Activated CD4-positive, alpha-beta T cell treated with anti-CD3 and anti-CD28 coated beads for 36 hours (primary cell): Measurements from ENCODE around the gene VAMP3. TPM values are rescaled to one million over a fixed set of nuclear protein-coding genes. Genes with fewer than 3 reads are reported as not detected.

ENCODE experiments used
- ATAC-seq: fragments of 200-7000 bp; cut with Tn5 transposase; one replicate; pipeline ENCODE4 v1.10.0; 2021; ENCODE audit warnings: mild to moderate bottlenecking, moderate library complexity
- CTCF ChIA-PET: fragments of 350-600 bp; sonication (Branson Sonifier 250); formaldehyde crosslinking; loops from one replicate; lab custom pipeline; 2021; ENCODE audit warnings: antibody characterized with exemption; lab: Charles Lee
- POLR2A ChIA-PET: fragments of 350-600 bp; sonication (Branson Sonifier 250); formaldehyde crosslinking; loops from one replicate; lab custom pipeline; 2021; ENCODE audit warnings: antibody characterized with exemption, inconsistent platforms; lab: Charles Lee
- DNase-seq: peaks from one replicate; pipeline ENCODE4 v3.0.0-alpha.2; 2020
- H3K27ac Mint-ChIP-seq: one replicate; pipeline ENCODE4 v1.8.0; 2021; ENCODE audit warnings: mixed read lengths
- H3K27me3 Mint-ChIP-seq: one replicate; pipeline ENCODE4 v1.8.0; 2021; ENCODE audit warnings: mixed read lengths
- H3K36me3 Mint-ChIP-seq: one replicate; pipeline ENCODE4 v1.8.0; 2021; ENCODE audit warnings: low read depth, mixed read lengths
- H3K4me1 Mint-ChIP-seq: one replicate; pipeline ENCODE4 v1.8.0; 2021; ENCODE audit warnings: mixed read lengths
- H3K4me3 Mint-ChIP-seq: one replicate; pipeline ENCODE4 v1.8.0; 2021; ENCODE audit warnings: mild to moderate bottlenecking, moderate library complexity, mixed read lengths
- H3K9me3 Mint-ChIP-seq: one replicate; pipeline ENCODE4 v1.8.0; 2021; ENCODE audit warnings: low read depth, mixed read lengths
- intact Hi-C, 2 experiments: fragments of 100-400 bp; cut with DNase I in 1 of 2; cut with micrococcal nuclease in 1 of 2; formaldehyde crosslinking; loops; one replicate each; pipeline versions ENCODE4 v1.14.2 to v1.15.1; 2022 to 2024; cut with DNase I, micrococcal nuclease
- total RNA-seq, 2 experiments: library from RNA; stranded (reverse); gene quantifications; one replicate each; pipeline ENCODE4 v1.2.3, GENCODE V29; 2021

Gene VAMP3
- total RNA-seq, 2 experiments from 2014 or later: 16.8 to 17.4 TPM

- intact Hi-C loops: no loop called here
- H3K9me3 Mint-ChIP-seq: peaks cover 14% of the 10 kb centered on the region
- no peak overlapping the region for H3K4me3 Mint-ChIP-seq
- ChIA-PET CTCF (interaction anchor here (1.4 to 1.9 kb wide), 4 partner anchors 10 to 59 kb away, joined by 3 to 5 read pairs (median 5); no protein-coding TSS in a partner anchor), POLR2A (no interaction called here)
- H3K4me1 Mint-ChIP-seq: no peaks in the 10 kb centered on the region
- H3K27me3 Mint-ChIP-seq: no peaks in the 10 kb centered on the region
- H3K36me3 Mint-ChIP-seq: peaks cover 23% of the 10 kb centered on the region
- ATAC-seq (no peak), DNase-seq (no peak)
- H3K27ac Mint-ChIP-seq: no peak overlapping the region
These were observed 40.4 kb downstream of the VAMP3 start for GRCh38 chr1:7811476-7811875.

GRCh38 chr1:7813677-7814373, 42.7 kb downstream of the VAMP3 start:
- H3K27ac Mint-ChIP-seq: no peak overlapping the region
- no peak for DNase-seq
- H3K9me3 Mint-ChIP-seq: peaks cover 14% of the 10 kb centered on the region
- no peaks in the 10 kb centered on the region for H3K27me3 Mint-ChIP-seq
- H3K4me1 Mint-ChIP-seq: no peaks in the 10 kb centered on the region
- no peak for ATAC-seq
- H3K36me3 Mint-ChIP-seq: peaks cover 23% of the 10 kb centered on the region
- ChIA-PET POLR2A (no interaction called here), CTCF (interaction anchor here (1.4 kb wide), 1 partner anchor 10 kb away, joined by 4 read pairs; no protein-coding TSS in a partner anchor)
- intact Hi-C loops: no loop called here
- H3K4me3 Mint-ChIP-seq: no peak overlapping the region

GRCh38 chr1:7821282-7821681, 50.2 kb downstream of the VAMP3 start:
- intact Hi-C loops: no loop called here
- Mint-ChIP-seq H3K27me3 (no peaks in the 10 kb centered on the region), H3K4me1 (peaks cover 3% of the 10 kb centered on the region), H3K9me3 (no peaks in the 10 kb centered on the region), H3K27ac (no peak overlapping the region), H3K36me3 (peaks cover 9% of the 10 kb centered on the region), H3K4me3 (no peak overlapping the region)
- DNase-seq (no peak), ATAC-seq (peak; percentile 30)
- ChIA-PET POLR2A (no interaction called here), CTCF (interaction anchor here (0.7 to 1.5 kb wide), 4 partner anchors 10 to 71 kb away, joined by 3 to 5 read pairs (median 4); no protein-coding TSS in a partner anchor)

GRCh38 chr1:7824701-7825100, 53.6 kb downstream of the VAMP3 start:
- H3K27ac Mint-ChIP-seq: no peak overlapping the region
- H3K4me1 Mint-ChIP-seq: peaks cover 4% of the 10 kb centered on the region
- intact Hi-C loops: no loop called here
- no peaks in the 10 kb centered on the region for H3K9me3 Mint-ChIP-seq
- POLR2A ChIA-PET: no interaction called here
- H3K36me3 Mint-ChIP-seq: peaks cover 13% of the 10 kb centered on the region
- CTCF ChIA-PET: interaction anchor here (1.1 to 1.5 kb wide), 2 partner anchors 8 to 16 kb away, joined by 3 to 5 read pairs; no protein-coding TSS in a partner anchor
- ATAC-seq (no peak), DNase-seq (no peak)
- H3K4me3 Mint-ChIP-seq: no peak overlapping the region
- H3K27me3 Mint-ChIP-seq: no peaks in the 10 kb centered on the region

GRCh38 chr1:7826363-7826762, 55.3 kb downstream of the VAMP3 start:
- peaks cover 5% of the 10 kb centered on the region for H3K36me3 Mint-ChIP-seq
- DNase-seq (no peak), ATAC-seq (no peak)
- peaks cover 2% of the 10 kb centered on the region for H3K4me1 Mint-ChIP-seq
- H3K4me3 Mint-ChIP-seq: peak overlapping the region; percentile 75
- H3K27ac Mint-ChIP-seq: no peak overlapping the region
- no peaks in the 10 kb centered on the region for H3K27me3 Mint-ChIP-seq
- intact Hi-C loops: no loop called here
- ChIA-PET POLR2A (no interaction called here), CTCF (interaction anchor here (0.6 to 1.4 kb wide), 3 partner anchors 8 to 350 kb away, joined by 3 to 4 read pairs (median 3); no protein-coding TSS in a partner anchor)
- H3K9me3 Mint-ChIP-seq: no peaks in the 10 kb centered on the region

GRCh38 chr1:7827126-7827955, 56.2 kb downstream of the VAMP3 start:
- CTCF ChIA-PET: interaction anchor here (0.6 to 1.6 kb wide), 6 partner anchors 9 to 1336 kb away, joined by 3 to 5 read pairs (median 4); no protein-coding TSS in a partner anchor
- no peaks in the 10 kb centered on the region for H3K27me3 Mint-ChIP-seq
- intact Hi-C loops: no loop called here

More at GRCh38 chr1:7827126-7827955, 56.2 kb downstream of the VAMP3 start:
- ATAC-seq (peak; percentile 36), DNase-seq (peak; percentile 35)
- no peaks in the 10 kb centered on the region for H3K9me3 Mint-ChIP-seq
- H3K36me3 Mint-ChIP-seq: peaks cover 5% of the 10 kb centered on the region
- POLR2A ChIA-PET: no interaction called here
- H3K4me3 Mint-ChIP-seq: peak overlapping the region; percentile 75
- H3K27ac Mint-ChIP-seq: peak overlapping the region; percentile 86
- peaks cover 2% of the 10 kb centered on the region for H3K4me1 Mint-ChIP-seq

Other genes starting within 250 kb of the VAMP3 start
- gene PER3, start 13.0 kb downstream of the VAMP3 start, total RNA-seq: 1 to 10 TPM; 2.3 to 2.5 TPM
- not detected for gene UTS2, start 81.8 kb downstream of the VAMP3 start, total RNA-seq
- 10 to 100 TPM; 26.8 to 28.2 TPM for gene TNFRSF9, start 169.5 kb downstream of the VAMP3 start, total RNA-seq
- 100 to 1,000 TPM; 294 to 390 TPM for gene PARK7, start 190.4 kb downstream of the VAMP3 start, total RNA-seq